ENCODE data around the gene ADCYAP1R1.

The ADCYAP1R1 gene

DNA sequence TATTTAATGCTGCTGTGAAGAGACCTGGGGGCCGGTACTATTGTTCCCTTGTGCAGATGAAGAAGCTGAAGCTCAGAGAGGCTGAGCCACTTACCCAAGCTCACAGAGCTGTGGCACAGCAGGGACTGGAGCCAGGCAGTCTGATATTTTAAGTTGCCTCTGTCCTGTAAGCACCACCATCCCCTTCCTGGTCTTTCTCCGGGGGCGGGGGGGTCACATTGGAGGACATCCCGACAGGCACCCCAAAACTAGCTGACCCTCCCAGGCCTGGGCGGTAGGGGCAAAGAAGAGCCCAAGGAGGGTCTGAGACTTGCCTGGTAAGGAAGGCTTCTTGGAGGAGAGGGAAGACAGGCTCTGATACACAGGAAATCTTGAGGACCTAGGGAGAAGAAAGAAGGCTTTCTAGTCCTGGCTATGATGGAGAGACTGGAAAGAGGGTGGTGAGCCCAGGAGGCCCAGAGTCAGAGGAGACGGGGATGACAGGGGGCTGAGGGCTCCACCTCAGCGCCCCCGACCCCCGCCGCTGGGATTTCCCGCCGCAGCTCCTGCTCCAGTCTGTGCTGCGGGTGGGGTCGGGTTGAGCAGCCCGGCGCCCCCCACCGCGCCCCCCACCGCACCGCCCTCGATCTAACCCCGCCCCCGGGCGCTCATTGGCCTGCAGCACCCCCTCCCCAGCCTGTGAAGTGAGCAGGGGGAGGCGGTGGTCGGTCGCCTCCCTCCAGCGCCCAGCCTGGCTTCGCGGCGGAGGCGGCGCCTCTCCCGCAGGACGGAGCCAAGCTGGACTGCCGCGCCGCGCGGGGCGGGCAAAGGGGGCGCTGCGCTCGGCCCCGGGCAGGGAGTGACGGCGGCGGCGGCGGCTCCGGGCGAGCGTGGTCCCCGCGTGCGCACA is at the start of gene ADCYAP1R1:
ADCYAP1R1 (plus strand) TSS at position 711 of the 889 bp plus-strand sequence. CDS start 10,957 bp downstream, outside the sequence.
- no peak for DNase-seq

DNA sequence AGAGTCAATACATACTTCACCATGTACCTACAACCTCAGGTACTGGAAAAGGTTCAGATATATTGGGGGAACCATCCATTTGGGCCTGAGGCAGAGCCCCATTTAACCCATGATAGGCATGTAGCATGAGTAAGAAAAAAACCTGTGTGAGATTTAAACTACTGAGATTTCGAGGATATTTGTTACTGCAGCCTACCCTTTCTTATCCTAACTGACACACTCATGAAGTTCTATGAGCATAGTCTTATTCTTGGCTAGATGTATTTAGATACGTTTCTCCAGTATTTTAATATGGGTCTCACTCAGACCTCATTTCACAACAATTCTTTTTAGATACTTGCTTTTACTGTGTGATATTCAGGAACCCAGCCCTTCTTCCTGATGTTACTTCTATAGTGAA is 49.0 kb upstream of the ADCYAP1R1 start:
- DNase-seq, result no peak

DNA sequence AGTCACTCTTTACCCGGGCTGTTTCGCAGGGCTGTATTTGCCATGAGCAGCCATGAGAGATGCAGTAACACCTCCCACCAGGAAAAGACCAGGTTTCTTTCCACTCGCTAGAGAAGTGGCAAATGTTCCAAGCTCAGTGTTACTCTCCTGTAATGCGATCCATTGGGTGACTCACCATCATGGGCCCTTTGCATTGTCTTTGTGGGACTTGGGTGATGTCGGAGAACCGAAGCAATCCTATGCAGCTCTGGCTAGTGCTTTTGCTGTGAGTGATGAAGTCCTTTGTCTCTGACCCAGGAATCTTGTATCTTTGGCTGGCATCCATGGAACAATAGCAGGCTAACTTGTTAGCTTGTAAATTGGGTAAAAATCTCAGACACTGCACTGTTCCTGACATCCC is 48.4 kb upstream of the ADCYAP1R1 start:
- peak; percentile 13 for DNase-seq

DNA sequence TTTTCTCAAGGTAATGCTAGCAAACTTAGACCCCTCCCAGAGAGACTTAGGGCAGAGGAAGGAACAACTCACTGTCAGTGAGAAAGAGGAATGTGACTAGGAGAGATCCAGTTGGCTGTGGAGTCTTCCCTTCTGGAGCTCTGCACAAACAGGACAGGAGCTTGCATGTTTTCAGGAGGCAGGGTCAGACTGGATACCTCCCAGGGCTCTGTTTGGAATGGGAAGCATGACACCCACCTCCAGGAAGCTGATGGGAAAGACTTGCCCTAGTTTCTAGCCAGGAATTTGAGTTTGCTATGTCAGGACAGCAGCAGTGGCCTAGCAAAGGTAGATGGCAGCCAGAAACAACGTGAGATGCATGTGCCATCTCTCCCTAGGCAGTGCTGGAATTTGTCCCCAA is 47.7 kb upstream of the ADCYAP1R1 start:
- DNase-seq, result peak; percentile 23

DNA sequence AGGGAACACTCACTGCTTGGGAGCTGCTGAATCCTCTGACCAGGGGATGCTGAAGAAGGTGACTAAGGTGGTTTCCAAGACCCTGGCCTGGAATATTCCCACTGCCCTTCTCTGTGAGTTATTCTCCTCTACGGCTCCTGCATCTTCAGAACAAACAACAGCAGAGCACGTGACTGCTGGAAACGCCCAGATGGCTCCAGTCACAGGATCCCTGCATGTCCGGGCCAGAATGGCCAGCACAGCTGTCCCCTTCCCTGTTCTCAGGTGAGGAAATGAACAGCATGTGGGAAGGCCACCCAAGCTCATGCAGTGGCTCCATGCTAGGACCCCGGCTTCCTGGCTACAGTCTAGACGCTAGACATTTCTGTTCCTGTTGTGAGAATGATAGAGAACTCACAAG is 45.3 kb upstream of the ADCYAP1R1 start:
- no peak for DNase-seq

DNA sequence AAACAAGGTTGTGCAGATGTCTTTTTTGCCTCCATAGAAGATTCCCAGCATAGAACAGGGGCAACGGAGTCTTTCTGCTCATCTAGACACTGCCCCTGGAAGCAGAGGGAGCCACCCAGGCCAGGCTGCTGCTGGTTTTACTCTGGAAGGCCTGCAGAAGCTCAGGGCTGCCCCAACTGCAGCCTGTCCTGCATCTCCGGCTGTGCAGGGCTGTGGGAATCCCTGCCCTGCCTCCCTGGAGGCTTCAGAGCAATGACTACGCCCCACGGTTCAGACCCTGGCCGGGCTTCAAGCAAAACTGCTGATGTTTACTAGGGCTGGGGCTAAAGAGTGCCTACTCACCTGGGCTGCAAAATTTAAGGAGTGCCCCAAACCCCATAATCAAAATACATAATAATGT is 44.5 kb upstream of the ADCYAP1R1 start:
- no peak for DNase-seq

DNA sequence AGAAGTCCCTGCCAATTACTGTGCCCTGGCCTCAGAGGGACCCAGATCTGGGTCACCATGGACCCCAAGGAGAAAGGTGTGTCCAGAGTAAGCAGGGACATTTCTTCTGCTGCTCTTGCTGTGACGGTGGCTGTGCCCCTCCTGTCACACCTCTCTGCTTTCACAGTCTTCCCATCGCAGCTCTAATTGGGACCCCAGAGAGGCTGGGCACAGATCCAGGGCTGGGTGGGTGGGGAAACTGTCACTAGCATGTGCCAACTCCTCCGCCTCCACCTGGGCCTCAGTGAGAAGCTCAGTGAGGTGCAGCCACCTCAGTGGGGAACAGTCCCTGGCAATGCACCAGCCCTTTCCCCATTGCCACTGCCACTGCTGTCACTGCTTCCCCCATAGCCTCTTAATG is 37.3 kb upstream of the ADCYAP1R1 start:
- DNase-seq, result no peak

DNA sequence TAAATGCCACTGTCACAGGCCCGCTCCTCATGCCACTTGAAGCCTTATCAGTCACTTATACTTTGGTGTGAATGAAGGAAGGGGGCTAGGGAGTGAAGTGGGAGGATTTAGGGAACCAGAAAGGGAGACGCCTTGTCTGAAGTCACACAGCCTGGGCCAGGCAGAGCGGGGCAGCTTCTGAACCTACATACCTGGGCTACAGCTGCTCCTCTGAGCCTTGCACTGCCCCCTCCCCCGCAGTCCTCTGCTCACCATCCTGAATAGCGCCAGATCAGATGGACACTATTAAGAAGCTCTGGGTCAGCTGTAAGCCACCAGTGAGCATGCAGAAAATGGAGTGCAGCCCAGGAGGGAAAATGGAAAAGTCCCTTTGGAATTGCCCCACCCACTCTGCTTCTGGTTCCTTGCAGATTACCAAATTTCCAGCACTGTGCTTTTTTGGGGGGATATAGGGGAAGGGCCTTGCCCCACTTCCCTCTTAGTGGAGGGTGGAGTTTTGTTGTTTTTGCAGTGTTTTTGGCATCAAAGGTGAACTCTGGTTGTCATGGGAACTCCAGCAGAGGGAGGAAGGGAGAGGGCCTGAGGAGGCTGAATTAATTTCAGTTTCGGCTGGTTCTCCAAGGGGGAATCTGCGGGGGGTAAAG is 35.0 kb upstream of the ADCYAP1R1 start:
- DNase-seq, result no peak

DNA sequence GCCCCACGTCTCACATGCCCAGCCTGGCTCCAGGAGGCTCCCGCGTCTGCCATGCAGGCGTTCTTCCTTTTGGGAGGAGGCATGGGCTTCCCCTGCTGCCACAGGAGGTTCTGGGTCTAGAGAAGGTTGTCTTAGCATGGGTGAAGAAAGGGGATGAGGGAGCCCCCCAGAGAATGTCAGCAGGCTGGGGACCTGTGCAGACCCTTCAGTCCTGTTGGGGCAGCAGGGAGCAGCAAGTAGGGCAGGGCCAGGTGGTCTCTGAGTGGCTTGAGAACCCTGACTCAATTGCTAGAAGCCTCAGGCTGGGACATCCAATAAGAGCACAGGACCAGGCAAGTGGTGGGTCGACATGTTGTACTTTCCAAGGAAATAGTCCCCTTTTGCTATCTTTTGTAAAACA is 34.4 kb upstream of the ADCYAP1R1 start:
- no peak for DNase-seq

DNA sequence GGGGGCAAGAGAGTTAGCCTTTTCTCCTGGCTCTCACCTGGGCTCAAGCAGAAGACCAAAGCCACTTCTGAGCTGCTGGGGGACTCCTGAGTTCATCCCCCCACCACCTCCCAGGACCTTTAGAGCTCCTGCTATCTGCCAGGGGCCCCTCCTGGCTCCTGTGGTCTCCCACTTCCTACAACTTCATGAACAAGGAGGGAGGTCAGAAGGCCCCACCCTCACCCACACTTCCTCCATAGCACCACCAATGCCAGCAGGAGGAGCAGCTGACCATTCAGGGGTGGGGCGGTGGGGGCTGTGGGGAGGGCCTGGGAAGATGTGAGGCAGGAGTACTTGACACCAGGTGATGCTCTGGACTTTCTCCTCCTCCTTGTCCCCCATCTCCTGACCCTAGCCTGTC is 32.6 kb upstream of the ADCYAP1R1 start:
- DNase-seq, result no peak

DNA sequence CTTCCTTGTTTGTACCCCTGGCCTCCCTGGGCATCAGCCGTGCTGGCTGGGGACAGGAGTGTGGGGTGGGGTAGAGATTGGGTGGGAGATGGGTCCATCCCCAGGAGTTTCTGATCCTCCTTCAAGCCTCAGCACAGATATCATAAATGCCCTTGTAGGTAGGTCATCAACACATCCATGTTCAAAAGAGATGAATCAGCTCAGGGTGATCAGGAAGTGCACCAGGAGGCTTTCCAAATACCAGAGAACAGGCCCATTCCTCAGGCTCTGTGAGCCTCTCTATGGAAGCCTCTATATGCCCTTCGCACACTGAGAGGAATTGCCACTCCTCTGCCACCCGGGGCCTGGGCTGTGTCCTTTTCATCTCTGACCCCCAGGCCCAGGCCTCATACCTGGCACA is 31.9 kb upstream of the ADCYAP1R1 start:
- no peak for DNase-seq

DNA sequence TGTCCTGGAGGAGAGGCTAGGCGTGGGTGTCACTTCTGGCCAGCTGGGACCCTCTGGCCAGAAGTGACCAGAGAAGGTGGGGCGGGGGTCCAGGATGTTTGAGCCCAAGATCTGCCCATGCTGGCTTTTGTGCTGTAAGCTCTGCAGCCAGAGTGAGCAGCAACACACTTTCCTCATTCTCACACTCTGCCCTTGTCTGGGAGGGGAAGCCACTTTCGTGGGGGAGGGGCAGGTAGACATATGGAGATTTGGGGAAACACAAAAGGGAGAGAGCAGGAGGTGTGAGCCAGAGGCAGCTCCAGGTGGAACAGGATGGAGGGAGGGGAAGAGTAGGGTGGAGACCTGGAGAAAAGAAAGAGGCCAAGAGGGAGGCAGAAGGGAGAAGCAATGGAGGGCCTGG is 31.5 kb upstream of the ADCYAP1R1 start:
- no peak for DNase-seq

DNA sequence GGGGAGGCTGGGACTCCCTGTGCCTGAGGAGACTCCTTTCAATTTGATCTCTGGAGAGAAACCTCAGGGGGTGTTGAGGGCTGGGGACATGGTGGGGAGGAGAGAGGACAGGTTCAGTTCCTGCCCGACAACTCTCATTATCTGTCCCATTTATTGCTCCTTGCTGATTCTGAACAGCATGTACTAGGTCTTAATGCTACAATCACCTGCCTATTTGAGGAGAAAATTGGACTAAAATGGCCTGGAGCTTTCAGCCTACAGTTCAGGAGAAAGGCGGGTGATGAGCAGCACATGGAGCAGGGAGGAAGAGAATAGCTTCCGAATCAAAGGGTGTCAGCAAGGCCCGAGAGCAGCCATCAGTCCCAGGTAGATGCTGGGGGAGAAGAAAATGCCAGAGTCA is 30.0 kb upstream of the ADCYAP1R1 start:
- no peak for DNase-seq

DNA sequence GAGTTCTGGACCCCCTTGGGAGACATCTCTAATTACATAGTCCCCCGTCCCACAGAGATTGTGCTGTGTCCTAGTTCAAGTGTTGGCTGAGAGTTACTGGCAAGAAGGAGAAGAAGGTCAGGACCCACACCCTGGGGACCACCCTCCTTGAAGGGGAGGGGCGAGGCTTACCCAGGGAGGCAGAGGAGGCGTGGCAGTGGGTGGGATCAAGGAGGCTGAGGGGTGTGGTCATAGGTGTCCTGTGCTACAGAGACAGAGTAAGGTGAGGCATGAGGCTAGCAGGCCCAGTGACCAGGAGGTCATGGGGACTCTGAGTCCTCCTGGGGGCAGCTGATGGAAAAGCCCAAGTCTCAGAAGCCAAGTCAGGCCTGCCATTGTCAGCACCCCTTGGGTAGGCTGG is 29.4 kb upstream of the ADCYAP1R1 start:
- DNase-seq, result no peak

DNA sequence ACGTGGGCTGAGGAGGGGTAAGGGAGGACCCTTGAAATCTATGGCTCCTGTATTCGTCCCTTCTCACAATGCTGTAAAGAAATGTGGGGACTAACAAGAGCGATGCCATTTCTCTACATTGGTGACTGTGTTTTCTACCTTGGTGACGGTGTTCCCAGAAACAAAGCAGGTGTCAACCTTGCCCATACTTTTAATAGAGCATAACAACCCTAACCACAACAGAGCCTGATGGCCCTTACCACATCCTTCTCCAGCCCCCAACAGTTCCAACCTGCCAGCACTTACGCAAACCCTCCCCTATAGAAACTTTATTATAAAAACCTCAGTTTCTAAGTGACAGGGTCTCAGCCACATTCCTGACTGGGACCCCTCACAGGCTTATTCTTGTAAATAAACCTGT is 28.2 kb upstream of the ADCYAP1R1 start:
- no peak for DNase-seq

DNA sequence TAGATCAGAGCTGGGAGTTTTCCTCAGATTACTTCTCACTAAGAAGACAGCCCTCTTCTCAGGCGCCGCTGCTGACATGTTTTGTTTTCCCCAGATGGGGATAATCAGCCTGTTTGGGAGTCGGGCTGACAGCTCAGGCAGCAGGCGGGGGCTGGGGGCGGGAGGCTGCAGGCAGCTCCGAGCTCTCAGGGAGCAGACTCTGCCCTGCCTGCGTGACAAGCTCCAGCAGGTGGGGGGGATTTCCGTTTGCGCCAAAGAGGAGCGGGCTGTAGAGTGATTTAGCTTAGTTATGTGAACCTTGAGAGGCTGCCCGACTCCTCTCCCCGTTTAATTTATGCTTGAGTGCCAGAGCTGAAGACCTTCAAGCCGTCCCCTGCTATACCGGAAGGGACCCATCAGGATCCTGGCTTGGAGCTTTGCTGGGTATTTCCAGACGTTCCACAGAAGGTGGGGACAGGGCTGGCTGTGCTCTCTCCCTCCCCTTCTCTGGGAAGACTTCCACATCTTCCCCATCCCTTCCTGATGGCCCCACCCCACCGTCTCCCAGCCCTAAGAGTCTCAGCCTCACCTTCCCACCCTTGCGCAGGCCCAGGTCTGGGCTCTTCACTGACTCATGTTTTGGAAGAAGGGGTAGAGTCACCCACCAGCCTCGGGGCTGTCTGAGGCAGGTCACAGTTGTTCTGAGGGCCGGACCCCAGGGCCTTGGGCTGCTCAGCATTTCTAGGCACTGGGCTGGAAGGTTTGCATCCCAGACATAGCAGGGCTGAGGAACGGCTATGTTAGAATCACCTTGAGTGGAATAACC is 24.7 kb upstream of the ADCYAP1R1 start:
- DNase-seq, result peak; percentile 23

DNA sequence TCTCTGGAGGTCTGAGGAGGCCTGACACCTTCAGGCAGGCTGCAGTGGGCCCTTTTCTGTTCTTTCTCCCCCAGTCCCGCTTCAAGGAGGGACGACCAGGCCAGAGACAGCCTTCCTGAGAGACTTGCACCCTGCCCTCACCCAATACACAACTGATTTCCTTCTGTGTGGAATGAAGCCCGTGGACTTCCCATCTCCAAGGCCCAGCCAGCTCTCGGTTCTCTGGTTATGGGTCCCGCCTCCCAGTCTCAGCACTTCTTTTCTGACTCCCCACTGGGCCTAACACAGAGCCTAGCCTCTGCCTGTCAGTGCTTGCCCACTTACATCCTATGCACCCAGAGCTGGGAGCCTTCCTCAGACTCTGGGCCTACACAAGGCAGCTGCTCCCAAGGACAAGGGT is 24.1 kb upstream of the ADCYAP1R1 start:
- no peak for DNase-seq

DNA sequence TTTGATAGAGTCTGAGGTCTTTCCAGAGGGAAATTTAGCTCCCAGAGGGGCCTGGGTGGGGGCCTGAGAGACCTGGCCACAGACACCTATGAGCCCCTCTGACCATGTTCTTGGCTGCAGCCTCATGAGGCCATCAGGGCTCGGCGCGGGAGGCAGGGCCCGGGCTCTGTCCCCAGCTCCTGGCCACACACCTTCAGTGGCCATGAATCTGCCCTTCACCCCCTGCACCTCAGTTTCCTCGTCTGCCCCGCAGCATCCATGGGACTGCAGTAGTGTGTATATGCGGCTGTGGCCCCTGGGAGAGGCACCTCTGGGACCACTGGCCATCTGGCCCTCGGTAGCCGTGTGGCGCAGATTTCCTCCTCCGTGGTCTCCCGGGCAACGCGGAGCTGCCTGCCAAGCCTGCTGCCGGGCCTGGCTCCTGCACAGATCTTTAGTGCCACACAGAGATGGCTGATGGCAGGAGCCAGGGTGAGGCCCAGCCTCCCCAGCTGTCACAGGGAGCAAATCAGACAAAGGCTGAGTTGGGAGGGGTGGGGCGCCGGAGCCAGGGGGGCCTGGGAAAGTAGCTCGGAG is 23.6 kb upstream of the ADCYAP1R1 start:
- no peak for DNase-seq

DNA sequence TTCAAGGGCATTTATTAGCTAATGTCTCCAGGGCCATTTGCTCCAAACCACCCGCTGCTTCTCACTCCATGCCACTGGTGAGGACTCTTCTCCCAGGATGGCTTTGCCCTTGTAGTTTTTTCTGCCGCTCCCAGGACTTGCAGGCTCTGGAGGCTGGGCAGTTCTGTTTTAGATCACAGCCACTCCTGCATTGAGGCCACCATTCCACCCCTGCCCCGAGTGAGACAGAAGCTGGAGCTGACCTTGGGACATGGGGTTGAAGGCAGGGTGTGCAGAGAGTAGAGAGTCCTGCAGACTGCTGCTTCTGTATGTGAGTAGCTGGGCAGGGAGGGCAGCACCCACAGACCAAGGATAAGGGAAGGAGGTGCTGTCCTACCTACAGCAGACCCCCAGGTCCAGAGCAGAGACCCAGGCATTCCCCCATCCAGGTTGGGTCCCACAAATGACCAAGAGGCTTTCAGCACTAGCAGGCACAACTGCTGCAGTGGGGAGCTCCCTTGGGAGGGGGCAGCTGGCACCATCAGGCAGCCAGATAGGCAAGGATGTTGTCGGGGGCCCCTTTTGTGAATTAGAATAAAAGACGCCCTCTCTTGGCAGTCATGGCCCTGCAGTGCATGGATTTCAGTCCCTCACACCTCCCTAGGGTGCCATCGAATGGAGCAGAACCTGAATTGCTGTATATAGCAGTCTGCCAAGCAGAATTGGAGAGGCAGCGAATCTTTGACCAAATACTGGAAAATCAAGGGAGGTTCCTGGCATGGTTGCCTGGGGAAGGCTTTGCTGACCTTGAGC is 22.7 kb upstream of the ADCYAP1R1 start:
- no peak for DNase-seq

DNA sequence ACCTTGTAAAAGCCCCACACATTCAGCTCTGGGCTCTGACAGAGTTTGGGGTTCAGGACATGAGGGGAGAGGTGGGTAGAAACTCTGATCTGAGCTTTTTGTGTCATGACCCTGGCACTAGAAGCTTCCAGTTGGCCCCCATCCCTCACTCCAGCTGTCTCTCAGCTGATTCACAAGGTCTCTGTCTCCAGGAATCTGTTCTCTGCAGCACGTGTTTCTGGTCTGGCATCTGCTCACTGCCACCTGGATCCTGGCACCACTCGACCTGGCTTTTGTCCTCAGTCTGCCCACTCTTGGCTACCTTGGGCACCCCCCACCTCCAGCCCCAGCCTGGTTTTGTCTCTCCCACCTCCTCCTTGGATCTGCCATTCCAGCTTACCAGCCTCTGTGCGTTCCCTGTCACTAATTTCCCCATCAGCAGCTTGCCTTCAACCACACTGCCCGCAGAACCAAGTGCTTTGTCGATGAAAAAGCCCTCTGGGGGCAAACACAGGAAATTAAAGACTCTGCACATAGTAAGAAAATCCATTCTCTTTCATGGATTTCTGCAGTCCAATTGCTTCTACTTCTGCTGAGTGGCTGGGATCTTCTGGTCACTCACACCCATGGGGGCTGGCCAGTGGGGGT is 18.3 kb upstream of the ADCYAP1R1 start:
- DNase-seq, result no peak

DNA sequence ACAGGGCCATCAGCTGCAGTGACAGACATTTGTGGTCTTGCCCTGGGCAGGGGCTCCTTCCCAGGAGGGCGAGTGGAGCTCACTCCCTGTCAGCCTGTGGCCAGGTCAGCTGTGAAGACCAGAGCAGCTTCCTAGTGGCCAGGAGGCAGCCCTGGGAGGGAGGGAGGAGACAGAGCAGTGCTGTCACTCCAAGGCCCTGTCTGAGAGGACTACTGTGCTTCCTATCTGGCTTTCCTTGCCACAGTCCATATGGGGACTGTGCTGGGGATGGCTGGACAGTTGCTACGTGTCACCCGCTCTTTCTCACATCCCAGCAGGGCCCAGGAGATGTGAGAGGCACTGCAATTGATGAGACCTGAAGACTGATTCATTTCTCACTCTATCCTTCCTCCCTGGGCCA is 15.2 kb upstream of the ADCYAP1R1 start:
- no peak for DNase-seq

DNA sequence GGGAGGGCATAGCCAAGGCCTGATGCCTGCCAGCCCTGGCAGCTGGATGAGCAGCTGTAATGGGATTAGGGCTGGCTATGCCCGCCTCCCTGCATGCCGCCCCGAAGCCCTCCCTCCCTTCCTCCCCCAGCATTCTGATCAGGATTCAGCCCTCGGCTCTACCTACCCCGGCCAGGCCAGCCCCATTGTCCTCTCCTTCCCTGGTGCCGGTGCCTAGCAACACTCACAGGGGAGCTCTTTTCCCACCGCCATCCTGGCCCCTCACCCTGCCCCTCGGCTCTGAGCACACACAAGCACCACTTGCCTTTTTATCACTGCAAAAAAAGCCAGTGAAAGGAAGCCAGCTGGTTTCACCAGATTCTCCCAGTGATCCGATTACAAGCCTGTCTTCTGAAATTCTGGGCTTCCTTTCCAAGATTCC is 9.0 kb upstream of the ADCYAP1R1 start:
- no peak for DNase-seq

Data from fibroblast of upper back skin (primary cell).